ENCODE data around the gene FKBP1B.

FKBP1B gene

DNA sequence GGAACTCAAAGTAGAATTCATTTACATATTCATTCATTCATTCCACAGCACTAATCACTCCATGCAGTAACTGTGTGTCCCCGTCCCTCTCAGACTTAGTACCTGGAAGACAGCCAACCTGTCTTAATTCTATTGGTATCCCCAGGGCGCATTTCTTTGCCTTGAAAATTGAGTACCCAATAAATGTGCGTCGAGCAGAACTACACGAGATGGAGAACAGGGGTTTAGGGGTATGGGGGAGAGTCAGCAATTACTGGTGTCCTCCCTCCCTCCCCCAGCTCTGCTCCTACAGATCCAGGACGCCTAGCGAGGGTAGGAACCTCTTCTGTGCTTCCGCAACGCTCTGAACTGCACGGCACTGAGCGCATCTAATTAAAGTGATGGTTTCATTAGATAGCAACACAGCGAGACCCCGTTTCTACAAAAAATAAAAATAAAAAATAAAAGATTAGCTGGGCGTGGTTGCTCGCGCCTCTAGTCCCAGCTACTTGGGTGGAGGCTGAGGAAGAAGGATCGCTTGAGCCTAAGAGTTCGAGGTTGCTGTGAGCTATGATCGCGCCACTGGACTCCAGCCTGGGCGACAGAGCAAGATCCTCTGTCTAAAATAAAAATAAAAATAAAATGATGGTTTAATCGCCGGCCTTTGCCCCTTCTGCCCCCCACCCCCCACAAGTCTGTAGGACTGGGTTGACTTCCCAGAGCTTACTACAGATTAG, 614 bp upstream of the FKBP1B start:
- no peak overlapping the region for H3K9ac ChIP-seq (ENCODE audit: low read length)
- peaks cover 0 to 5% of the 10 kb centered on the region in 2 donors for H3K27me3 ChIP-seq (ENCODE audit: control insufficient read depth in 1 of 2, insufficient read depth in 2 of 2, low read length in 2 of 2)
- H3K4me3 ChIP-seq (ENCODE audit: low read depth in 1 of 2, low read length in 2 of 2): peak overlapping the region; percentile 61 to 79
- H3K9me3 ChIP-seq (ENCODE audit: low read length): no peaks in the 10 kb centered on the region
- H3K4me1 ChIP-seq (ENCODE audit: insufficient read depth, low read length): peaks cover 15% of the 10 kb centered on the region
- peak overlapping the region; percentile 13 for H3K27ac ChIP-seq (ENCODE audit: low read depth, low read length)
- H3K36me3 ChIP-seq (ENCODE audit: insufficient read depth, low read length): no peaks in the 10 kb centered on the region

GRCh38 chr2:24050041-24050979, 769 bp downstream of the FKBP1B start:
- peaks cover 15% of the 10 kb centered on the region for H3K4me1 ChIP-seq (ENCODE audit: insufficient read depth, low read length)
- H3K36me3 ChIP-seq (ENCODE audit: insufficient read depth, low read length): no peaks in the 10 kb centered on the region
- H3K27me3 ChIP-seq (ENCODE audit: control insufficient read depth in 1 of 2, insufficient read depth in 2 of 2, low read length in 2 of 2): peaks cover 0 to 5% of the 10 kb centered on the region in 2 donors
- no peak overlapping the region for H3K9ac ChIP-seq (ENCODE audit: low read length)
- H3K4me3 ChIP-seq (ENCODE audit: low read depth in 1 of 2, low read length in 2 of 2): peak overlapping the region; percentile 61 to 79
- H3K27ac ChIP-seq (ENCODE audit: low read depth, low read length): no peak overlapping the region
- no peaks in the 10 kb centered on the region for H3K9me3 ChIP-seq (ENCODE audit: low read length)

DNA sequence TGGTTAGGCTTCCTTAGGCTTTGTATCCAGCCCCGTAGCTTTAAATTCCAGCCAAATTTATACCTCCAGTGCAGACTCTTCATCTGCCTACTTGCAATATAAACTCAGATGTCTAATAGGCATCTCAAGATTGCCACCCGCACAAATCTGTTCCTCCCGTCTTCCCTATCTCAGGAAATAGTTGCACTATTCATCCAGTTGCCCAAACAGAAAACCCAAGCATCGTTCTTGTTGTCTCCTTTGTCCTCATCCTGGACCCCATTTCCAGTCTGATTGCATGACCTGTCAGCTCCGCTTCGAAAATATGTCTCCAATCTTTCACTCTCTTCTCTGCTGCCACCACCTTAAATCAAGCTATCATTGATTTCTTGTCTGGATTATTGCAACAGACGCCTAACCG, 2.3 kb downstream of the FKBP1B start:
- Histone ChIP-seq H3K27ac (ENCODE audit: low read depth, low read length) (no peak overlapping the region), H3K27me3 (ENCODE audit: control insufficient read depth in 1 of 2, insufficient read depth in 2 of 2, low read length in 2 of 2) (peaks cover 0 to 5% of the 10 kb centered on the region in 2 donors), H3K36me3 (ENCODE audit: insufficient read depth, low read length) (no peaks in the 10 kb centered on the region), H3K9me3 (ENCODE audit: low read length) (no peaks in the 10 kb centered on the region), H3K4me3 (ENCODE audit: low read depth in 1 of 2, low read length in 2 of 2) (no peak overlapping the region), H3K4me1 (ENCODE audit: insufficient read depth, low read length) (peaks cover 8% of the 10 kb centered on the region), H3K9ac (ENCODE audit: low read length) (no peak overlapping the region)

DNA sequence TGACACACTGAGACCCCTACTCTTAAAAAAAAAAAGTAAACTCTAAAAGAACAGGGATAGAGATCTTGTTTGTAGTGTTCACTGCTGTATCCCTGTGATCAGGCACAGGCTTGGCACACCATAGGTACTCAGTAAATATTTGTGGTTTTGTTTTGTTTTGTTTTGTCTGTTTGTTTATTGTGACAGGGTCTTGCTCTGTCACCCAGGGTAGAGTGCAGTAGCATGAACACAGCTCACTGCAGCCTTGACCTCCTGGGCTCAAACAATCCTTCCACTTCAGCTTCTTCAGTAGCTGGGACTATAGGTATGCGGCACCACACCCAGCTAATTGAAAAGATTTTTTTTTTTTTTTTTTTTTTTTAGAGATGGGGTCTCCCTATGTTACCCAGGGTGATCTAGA, 3.4 kb downstream of the FKBP1B start:
- H3K9me3 ChIP-seq (ENCODE audit: low read length): no peaks in the 10 kb centered on the region
- H3K27ac ChIP-seq (ENCODE audit: low read depth, low read length): no peak overlapping the region
- no peak overlapping the region for H3K4me3 ChIP-seq (ENCODE audit: low read depth in 1 of 2, low read length in 2 of 2)
- peaks cover 8% of the 10 kb centered on the region for H3K4me1 ChIP-seq (ENCODE audit: insufficient read depth, low read length)
- no peak overlapping the region for H3K9ac ChIP-seq (ENCODE audit: low read length)
- H3K27me3 ChIP-seq (ENCODE audit: control insufficient read depth in 1 of 2, insufficient read depth in 2 of 2, low read length in 2 of 2): peaks cover 0 to 5% of the 10 kb centered on the region in 2 donors
- no peaks in the 10 kb centered on the region for H3K36me3 ChIP-seq (ENCODE audit: insufficient read depth, low read length)

DNA sequence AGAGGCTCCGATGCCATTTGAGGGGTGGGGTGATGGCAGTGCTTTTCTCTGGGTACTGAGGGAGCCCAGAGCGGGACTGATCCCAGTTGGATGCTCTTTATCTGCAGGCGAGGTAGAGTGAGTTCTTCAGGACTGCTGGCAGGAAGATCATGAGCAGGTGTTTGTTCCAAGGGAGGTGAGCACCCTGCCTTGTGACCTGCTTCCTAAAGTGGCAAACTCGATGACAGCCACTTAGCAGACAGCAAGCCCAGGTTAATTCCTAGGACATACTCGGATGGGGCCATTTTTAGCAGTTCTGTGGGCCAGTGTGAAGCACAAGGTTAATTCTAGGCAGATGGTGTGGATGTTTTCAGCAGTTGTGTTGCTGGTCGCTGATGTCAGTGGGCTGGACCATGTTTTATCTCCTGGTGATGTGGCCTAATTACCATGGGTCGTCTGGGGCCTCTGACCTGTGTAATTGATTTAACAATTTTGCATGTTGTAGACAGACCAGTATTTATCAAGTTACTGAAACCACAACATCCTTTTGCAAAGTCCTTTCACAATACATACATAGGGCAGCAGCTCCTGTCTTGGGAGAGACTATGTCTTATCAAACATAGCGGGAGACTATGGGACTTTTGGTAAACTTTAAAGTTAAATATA, 4.9 kb downstream of the FKBP1B start:
- Histone ChIP-seq H3K4me1 (ENCODE audit: insufficient read depth, low read length) (no peaks in the 10 kb centered on the region), H3K27ac (ENCODE audit: low read depth, low read length) (no peak overlapping the region), H3K4me3 (ENCODE audit: low read depth in 1 of 2, low read length in 2 of 2) (no peak overlapping the region), H3K27me3 (ENCODE audit: control insufficient read depth in 1 of 2, insufficient read depth in 2 of 2, low read length in 2 of 2) (peaks cover 0 to 2% of the 10 kb centered on the region in 2 donors), H3K9ac (ENCODE audit: low read length) (no peak overlapping the region), H3K9me3 (ENCODE audit: low read length) (no peaks in the 10 kb centered on the region), H3K36me3 (ENCODE audit: insufficient read depth, low read length) (no peaks in the 10 kb centered on the region)

DNA sequence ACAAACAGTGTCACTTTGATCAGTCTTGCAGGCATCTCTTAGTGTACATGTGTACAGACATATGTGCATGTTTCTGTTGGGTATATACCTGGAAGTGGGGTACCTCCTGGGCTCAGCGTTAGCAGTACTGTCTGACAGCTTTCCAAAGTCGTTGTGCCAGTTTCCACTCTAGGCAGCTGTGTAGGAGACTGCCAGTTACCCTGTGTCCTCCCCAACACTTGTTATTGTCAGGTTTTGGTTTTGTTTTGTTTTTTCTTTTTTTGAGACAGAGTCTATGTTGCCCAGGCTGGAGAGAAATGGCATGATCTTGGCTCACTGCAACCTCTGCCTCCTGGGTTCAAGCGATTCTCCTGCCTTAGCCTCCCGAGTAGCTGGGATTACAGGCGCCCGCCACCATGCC, 6.2 kb downstream of the FKBP1B start:
- no peaks in the 10 kb centered on the region for H3K27me3 ChIP-seq (ENCODE audit: control insufficient read depth in 1 of 2, insufficient read depth in 2 of 2, low read length in 2 of 2)
- no peaks in the 10 kb centered on the region for H3K36me3 ChIP-seq (ENCODE audit: insufficient read depth, low read length)
- no peak overlapping the region for H3K4me3 ChIP-seq (ENCODE audit: low read depth in 1 of 2, low read length in 2 of 2)
- no peaks in the 10 kb centered on the region for H3K4me1 ChIP-seq (ENCODE audit: insufficient read depth, low read length)
- no peak overlapping the region for H3K9ac ChIP-seq (ENCODE audit: low read length)
- H3K9me3 ChIP-seq (ENCODE audit: low read length): no peaks in the 10 kb centered on the region
- H3K27ac ChIP-seq (ENCODE audit: low read depth, low read length): no peak overlapping the region

- H3K27me3 ChIP-seq (ENCODE audit: control insufficient read depth in 1 of 2, insufficient read depth in 2 of 2, low read length in 2 of 2): no peaks in the 10 kb centered on the region
- no peaks in the 10 kb centered on the region for H3K4me1 ChIP-seq (ENCODE audit: insufficient read depth, low read length)
- no peaks in the 10 kb centered on the region for H3K9me3 ChIP-seq (ENCODE audit: low read length)
- H3K4me3 ChIP-seq (ENCODE audit: low read depth in 1 of 2, low read length in 2 of 2): no peak overlapping the region
- no peaks in the 10 kb centered on the region for H3K36me3 ChIP-seq (ENCODE audit: insufficient read depth, low read length)
- no peak overlapping the region for H3K27ac ChIP-seq (ENCODE audit: low read depth, low read length)
- H3K9ac ChIP-seq (ENCODE audit: low read length): no peak overlapping the region
Observed at GRCh38 chr2:24058564-24059271, 9.2 kb downstream of the FKBP1B start.

DNA sequence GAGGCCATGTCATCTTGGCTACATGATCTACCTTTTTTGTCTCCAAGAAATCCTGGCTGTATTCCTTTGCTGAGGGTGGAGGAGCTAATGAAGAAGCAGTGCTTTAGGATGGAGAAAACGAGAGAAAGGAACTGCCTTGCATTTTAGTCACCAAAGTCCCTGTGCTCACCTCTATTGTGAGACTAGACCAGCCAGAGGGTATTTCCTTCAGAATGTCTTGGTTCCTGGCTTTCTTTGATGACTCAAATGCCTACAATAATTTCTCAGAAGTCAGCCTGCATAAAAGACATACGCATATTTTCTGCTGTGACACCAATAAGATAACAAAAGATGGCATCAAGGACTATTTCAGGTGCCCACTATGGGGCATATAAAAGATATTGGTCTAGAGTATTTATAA, 15.8 kb downstream of the FKBP1B start:
- H3K9ac ChIP-seq (ENCODE audit: low read length): no peak overlapping the region
- H3K36me3 ChIP-seq (ENCODE audit: insufficient read depth, low read length): peaks cover 23% of the 10 kb centered on the region
- H3K27ac ChIP-seq (ENCODE audit: low read depth, low read length): no peak overlapping the region
- no peak overlapping the region for H3K4me3 ChIP-seq (ENCODE audit: low read depth in 1 of 2, low read length in 2 of 2)
- no peaks in the 10 kb centered on the region for H3K9me3 ChIP-seq (ENCODE audit: low read length)
- H3K27me3 ChIP-seq (ENCODE audit: control insufficient read depth in 1 of 2, insufficient read depth in 2 of 2, low read length in 2 of 2): no peaks in the 10 kb centered on the region
- no peaks in the 10 kb centered on the region for H3K4me1 ChIP-seq (ENCODE audit: insufficient read depth, low read length)

- H3K4me3 ChIP-seq (ENCODE audit: low read depth in 1 of 2, low read length in 2 of 2): no peak overlapping the region
- peaks cover 24% of the 10 kb centered on the region for H3K36me3 ChIP-seq (ENCODE audit: insufficient read depth, low read length)
- no peaks in the 10 kb centered on the region for H3K9me3 ChIP-seq (ENCODE audit: low read length)
- H3K9ac ChIP-seq (ENCODE audit: low read length): no peak overlapping the region
- no peaks in the 10 kb centered on the region for H3K27me3 ChIP-seq (ENCODE audit: control insufficient read depth in 1 of 2, insufficient read depth in 2 of 2, low read length in 2 of 2)
- peaks cover 8% of the 10 kb centered on the region for H3K4me1 ChIP-seq (ENCODE audit: insufficient read depth, low read length)
- no peak overlapping the region for H3K27ac ChIP-seq (ENCODE audit: low read depth, low read length)
Observed at GRCh38 chr2:24072259-24072658, 22.7 kb downstream of the FKBP1B start.

GRCh38 chr2:24073816-24074215, 24.3 kb downstream of the FKBP1B start:
- H3K4me3 ChIP-seq (ENCODE audit: low read depth in 1 of 2, low read length in 2 of 2): no peak overlapping the region
- H3K36me3 ChIP-seq (ENCODE audit: insufficient read depth, low read length): peaks cover 21% of the 10 kb centered on the region
- no peak overlapping the region for H3K27ac ChIP-seq (ENCODE audit: low read depth, low read length)

GRCh38 chr2:24075259-24075658, 25.7 kb downstream of the FKBP1B start:
- Histone ChIP-seq H3K27me3 (ENCODE audit: control insufficient read depth in 1 of 2, insufficient read depth in 2 of 2, low read length in 2 of 2) (no peaks in the 10 kb centered on the region), H3K4me1 (ENCODE audit: insufficient read depth, low read length) (peaks cover 14% of the 10 kb centered on the region), H3K9ac (ENCODE audit: low read length) (peak overlapping the region; percentile 74), H3K4me3 (ENCODE audit: low read depth in 1 of 2, low read length in 2 of 2) (peak overlapping the region; percentile 72 to 78), H3K27ac (ENCODE audit: low read depth, low read length) (peak overlapping the region; percentile 80), H3K9me3 (ENCODE audit: low read length) (no peaks in the 10 kb centered on the region), H3K36me3 (ENCODE audit: insufficient read depth, low read length) (peaks cover 23% of the 10 kb centered on the region)

More at GRCh38 chr2:24073816-24074215, 24.3 kb downstream of the FKBP1B start:
- Histone ChIP-seq H3K4me1 (ENCODE audit: insufficient read depth, low read length) (peaks cover 14% of the 10 kb centered on the region), H3K9me3 (ENCODE audit: low read length) (no peaks in the 10 kb centered on the region), H3K9ac (ENCODE audit: low read length) (no peak overlapping the region), H3K27me3 (ENCODE audit: control insufficient read depth in 1 of 2, insufficient read depth in 2 of 2, low read length in 2 of 2) (no peaks in the 10 kb centered on the region)

Data from muscle layer of colon (tissue), 2 donors.